Right lobe of liver (tissue), 6 donors: ENCODE results near the gene TRANK1. TPM values are rescaled to one million over a fixed set of nuclear protein-coding genes. Genes with fewer than 3 reads are reported as not detected.

ENCODE experiments used
- ATAC-seq, 4 donors: fragments of 200-7000 bp; cut with Tn5 transposase; one replicate each; pipeline ENCODE4 v1.9.1; 2020; ENCODE audit warnings: mild to moderate bottlenecking in 4 of 4, moderate library complexity in 4 of 4
- DNase-seq, 3 donors: peaks; one replicate each; pipeline ENCODE4 v3.0.0-alpha.2; 2020
- H3K27ac ChIP-seq, 3 donors: fragments of 200-600 bp; one replicate each; pipeline ENCODE4 v1.8.0; 2022
- H3K27me3 ChIP-seq, 2 donors: fragments of 200-600 bp; one replicate each; pipeline ENCODE4 v1.8.0; 2022
- H3K36me3 ChIP-seq, 4 donors: fragments of 200-600 bp; sonication (generic) in 1 of 4; one replicate each; pipeline versions ENCODE4 v1.5.1 to v1.8.0; 2017 to 2022; ENCODE audit warnings: control low read depth in 1 of 4
- H3K4me1 ChIP-seq, 4 donors: fragments of 200-600 bp; sonication (generic) in 1 of 4; one replicate each; pipeline versions ENCODE4 v1.5.1 to v1.8.0; 2017 to 2022; ENCODE audit warnings: control low read depth in 1 of 4
- H3K4me3 ChIP-seq, 3 donors: fragments of 200-600 bp; one replicate each; pipeline ENCODE4 v1.8.0; 2022
- H3K9me3 ChIP-seq, 4 donors: fragments of 200-600 bp; sonication (generic) in 1 of 4; one replicate each; pipeline versions ENCODE4 v1.5.1 to v1.8.0; 2017 to 2022; ENCODE audit warnings: control low read depth in 1 of 4
- CTCF ChIP-seq, 4 donors: fragments of 200-600 bp in 3 of 4; fragments of 450-650 bp in 1 of 4; IDR thresholded peaks; one replicate each; pipeline versions ENCODE4 v1.5.1 to v1.8.0; 2016 to 2022; ENCODE audit warnings: antibody characterized with exemption in 4 of 4, mild to moderate bottlenecking in 2 of 4
- POLR2A ChIP-seq: fragments of 450-650 bp; IDR thresholded peaks from one replicate; pipeline ENCODE4 v1.6.1; 2017; ENCODE audit warnings: antibody characterized with exemption, mild to moderate bottlenecking
- WGBS: methylation state at CpG from one replicate; pipeline ENCODE4 v1.1.6; 2018; ENCODE audit warnings: low coverage, low lambda C conversion rate; ENCODE audit not compliant: insufficient coverage; ENCODE audit errors: missing lambda C conversion rate; 5-methylcytosine and 5-hydroxymethylcytosine counted together
- intact Hi-C, 2 donors: fragments of 100-400 bp; cut with DNase I; formaldehyde crosslinking; loops; one replicate each; pipeline versions ENCODE4 v1.11.2 to v1.14.1; 2022
- total RNA-seq, 6 experiments: library from RNA; depleted of rRNA in 2 of 6; stranded (reverse); fragments of >200 nt in 2 of 6; fragmentation: NEBNext Ultra II Directional in 3 of 6; extraction: Animal tissue kit (Norgen Biotek cat#: 25700) in 3 of 6; gene quantifications; one replicate each; pipeline versions ENCODE4 v1.1.0 to v1.2.4, GENCODE V29; 2016 to 2023
- donor health status: DM: no; HTN: yes; CAD: no.
- donor health status: DM: no; HTN: no; CAD: no.
- donor health status: DM: no; HTN: no; CAD: no.
- donor health status: DM: no; HTN: yes; CAD: no.
- donor health status: DM: no; HTN: yes; CAD: no.

The TRANK1 gene
- total RNA-seq, 6 experiments from 2014 or later = 8.8 to 33.9 (median 19.6) TPM

- intact Hi-C loops = no loop called here
- Histone ChIP-seq H3K27me3 (no peaks in the 10 kb centered on the region), H3K4me1 (peaks cover 0 to 27% (median 9%) of the 10 kb centered on the region in 4 donors), H3K9me3 (no peaks in the 10 kb centered on the region), H3K4me3 (no peak overlapping the region), H3K27ac (no peak overlapping the region), H3K36me3 (peaks cover 5 to 30% (median 19%) of the 10 kb centered on the region in 4 donors)
- no peak for DNase-seq
- ATAC-seq = no peak
- 52% methylated on average over 2 of the region's 2 CpGs for WGBS
- no peak for TF ChIP-seq CTCF (IDR thresholded peaks at IDR 0.05)
- TF ChIP-seq POLR2A = no peak
Observed at GRCh38 chr3:36988356-36988755, 43.5 kb upstream of the TRANK1 start.

DNA sequence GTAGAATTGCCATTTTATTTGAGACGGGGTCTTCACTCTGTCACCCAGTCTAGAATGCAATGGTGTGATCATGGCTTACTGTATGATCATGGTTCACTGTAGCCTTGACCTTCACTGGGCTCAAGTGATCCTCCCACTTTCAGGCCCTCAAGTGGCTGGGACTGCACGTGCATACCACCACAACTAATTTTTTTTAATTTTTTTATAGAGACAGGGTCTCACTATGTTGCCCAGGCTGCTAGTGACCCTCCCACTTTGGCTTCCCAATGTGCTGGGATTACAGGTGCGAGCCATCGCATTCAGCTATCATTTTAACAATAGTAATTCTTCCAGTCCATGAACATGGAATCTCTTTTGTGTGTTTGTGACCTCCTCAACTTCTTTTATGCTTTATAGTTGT, 36.2 kb upstream of the TRANK1 start:
- H3K27ac ChIP-seq = no peak overlapping the region
- WGBS = 91% methylated on average over 3 of the region's 4 CpGs
- H3K4me1 ChIP-seq = no peaks in the 10 kb centered on the region
- H3K4me3 ChIP-seq = no peak overlapping the region
- H3K27me3 ChIP-seq = no peaks in the 10 kb centered on the region
- intact Hi-C loops = no loop called here
- DNase-seq (no peak), ATAC-seq (no peak)
- H3K9me3 ChIP-seq = no peaks in the 10 kb centered on the region
- peaks cover 5 to 24% (median 15%) of the 10 kb centered on the region in 4 donors for H3K36me3 ChIP-seq
- no peak for TF ChIP-seq POLR2A
- TF ChIP-seq CTCF (IDR thresholded peaks at IDR 0.05) = no peak

DNA sequence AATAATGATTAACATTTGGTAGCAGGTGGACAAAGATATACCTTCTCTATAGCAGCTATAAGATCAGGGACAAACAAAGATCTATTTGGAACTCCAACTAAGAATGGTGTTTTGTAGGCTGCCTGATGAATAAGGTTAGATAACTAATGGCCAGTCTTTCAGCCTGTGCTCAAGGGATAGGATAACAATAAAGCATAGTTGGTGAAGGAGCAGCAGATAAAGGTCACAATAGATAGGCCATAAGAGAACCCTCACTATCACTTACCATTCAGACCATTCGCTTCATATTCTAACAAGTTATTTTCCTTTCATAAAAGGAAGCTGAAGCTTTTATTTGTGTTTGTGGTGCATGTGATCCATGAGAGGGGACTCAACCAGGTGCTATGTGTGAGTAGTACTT, 28.3 kb upstream of the TRANK1 start:
- Histone ChIP-seq H3K27me3 (no peaks in the 10 kb centered on the region), H3K36me3 (no peaks in the 10 kb centered on the region), H3K27ac (no peak overlapping the region), H3K4me3 (no peak overlapping the region), H3K9me3 (no peaks in the 10 kb centered on the region), H3K4me1 (no peaks in the 10 kb centered on the region)
- ATAC-seq (no peak), DNase-seq (no peak)
- WGBS = 100% methylated on average over 1 of the region's 1 CpG
- intact Hi-C loops = no loop called here
- TF ChIP-seq CTCF (IDR thresholded peaks at IDR 0.05) (no peak), POLR2A (no peak)

- H3K27ac ChIP-seq = no peak overlapping the region
- intact Hi-C loops = no loop called here
- WGBS = 73% methylated on average over 2 of the region's 2 CpGs
- TF ChIP-seq CTCF (IDR thresholded peaks at IDR 0.05) (no peak), POLR2A (no peak)
- H3K36me3 ChIP-seq = no peaks in the 10 kb centered on the region
- H3K27me3 ChIP-seq = no peaks in the 10 kb centered on the region
- H3K4me1 ChIP-seq = no peaks in the 10 kb centered on the region
- H3K9me3 ChIP-seq = no peaks in the 10 kb centered on the region
- no peak overlapping the region for H3K4me3 ChIP-seq
- DNase-seq = no peak
- no peak for ATAC-seq
Observed at GRCh38 chr3:36972163-36972562, 27.3 kb upstream of the TRANK1 start.
